NCI-H128 (cell line): ENCODE data around the gene MGRN1.
"Not testable (repeated sequence)": the region's sequence is repeated elsewhere in the genome, so short reads cannot be mapped to it uniquely, and the experiment has no call there.

Source experiments
- DNase-seq: peaks from one replicate; lab custom pipeline; 2025; ENCODE audit not compliant: unreplicated experiment; lab: John Stamatoyannopoulos, UW

MGRN1 gene

GRCh38 chr16:4726616-4727015, 102.0 kb downstream of the MGRN1 start:
- DNase-seq = no peak

- no peak for DNase-seq
Measured at GRCh38 chr16:4728676-4729075, 104.0 kb downstream of the MGRN1 start.

- DNase-seq = no peak
Measured at GRCh38 chr16:4729876-4730275, 105.2 kb downstream of the MGRN1 start.

- no peak for DNase-seq
Measured at GRCh38 chr16:4733211-4733742, 108.7 kb downstream of the MGRN1 start.

- no peak for DNase-seq
Measured at GRCh38 chr16:4733747-4734062, 109.1 kb downstream of the MGRN1 start.

- peak; percentile 46 for DNase-seq
Measured at GRCh38 chr16:4734063-4734729, 109.6 kb downstream of the MGRN1 start, which contains the start of the genes ANKS3 and DNAAF8. Gene ANKS3, minus strand, starts transcription at chr16:4734271. Its CDS starts 4,122 bp downstream, at chr16:4730149. Gene DNAAF8, plus strand, starts transcription at chr16:4734537. Its CDS starts 1,978 bp downstream, at chr16:4736515.

- DNase-seq = no peak
Measured at GRCh38 chr16:4734730-4735535, 110.3 kb downstream of the MGRN1 start.

- no peak for DNase-seq
Measured at GRCh38 chr16:4736546-4736945, 111.9 kb downstream of the MGRN1 start.

GRCh38 chr16:4737545-4737944, 112.9 kb downstream of the MGRN1 start:
- DNase-seq = no peak

- not testable (repeated sequence) for DNase-seq
Measured at GRCh38 chr16:4738370-4738769, 113.7 kb downstream of the MGRN1 start.
